H1 (cell line): ENCODE measurements around the gene CHPF2. TPM values are rescaled to one million over a fixed set of nuclear protein-coding genes. Genes with fewer than 3 reads are reported as not detected.

ENCODE experiments used
- CTCF ChIA-PET: fragments of 300-600 bp; sonication (Branson Sonifier 250); formaldehyde crosslinking; loops from one replicate; lab custom pipeline; 2021; ENCODE audit not compliant: partially characterized antibody; lab: Charles Lee
- POLR2A ChIA-PET: fragments of 300-600 bp; sonication (Branson Sonifier 250); formaldehyde crosslinking; loops from one replicate; lab custom pipeline; 2021; ENCODE audit warnings: inconsistent platforms; ENCODE audit not compliant: partially characterized antibody; lab: Charles Lee
- DNase-seq, 2 experiments: peaks; one replicate each; pipeline versions ENCODE4 v3.0.0 to v3.0.0-alpha.2; 2010 to 2022; ENCODE audit warnings: low spot score in 2 of 2, low read depth in 1 of 2, mixed read lengths in 1 of 2
- FAIRE-seq: peaks from 2 replicates; lab custom pipeline; 2011; peaks lifted over from hg19 to GRCh38; lab: Jason Lieb, UNC
- H2AFZ ChIP-seq: 2 replicates; pipeline ENCODE4 v1.8.1; 2012; ENCODE audit warnings: low read length, inconsistent platforms
- H2AK5ac ChIP-seq: 2 replicates; pipeline ENCODE4 v1.6.1; 2013; ENCODE audit warnings: low read depth, low read length
- H2BK120ac ChIP-seq: replicated peaks from 2 replicates; pipeline ENCODE3; 2013; ENCODE audit warnings: low read depth, low read length, inconsistent platforms
- H2BK12ac ChIP-seq: 2 replicates; pipeline ENCODE4 v1.6.1; 2013; ENCODE audit warnings: low read depth, low read length
- H2BK15ac ChIP-seq: 2 replicates; pipeline ENCODE4 v1.6.1; 2013; ENCODE audit warnings: low read length
- H2BK20ac ChIP-seq: 2 replicates; pipeline ENCODE4 v1.6.1; 2013; ENCODE audit warnings: low read length
- H2BK5ac ChIP-seq: 2 replicates; pipeline ENCODE4 v1.6.1; 2013; ENCODE audit warnings: low read depth, low read length
- H3K14ac ChIP-seq: 2 replicates; pipeline ENCODE4 v1.6.1; 2013; ENCODE audit warnings: inconsistent platforms; ENCODE audit not compliant: insufficient read length
- H3K18ac ChIP-seq: 2 replicates; pipeline ENCODE4 v1.6.1; 2013; ENCODE audit warnings: low read length; ENCODE audit errors: extremely low read depth
- H3K23ac ChIP-seq: 2 replicates; pipeline ENCODE4 v1.6.1; 2013; ENCODE audit warnings: inconsistent platforms; ENCODE audit not compliant: insufficient read length
- H3K23me2 ChIP-seq: 2 replicates; pipeline ENCODE4 v1.6.1; 2013; ENCODE audit warnings: low read depth, low read length
- H3K27ac ChIP-seq: 2 replicates; pipeline ENCODE4 v1.6.1; 2011; ENCODE audit warnings: low read depth, low read length, inconsistent platforms
- H3K27me3 ChIP-seq, 4 experiments: replicated peaks in 1 of 4; 1 replicate in 1 of 4; 2 replicates in 3 of 4; pipeline versions ENCODE4 v1.6.1 to v1.8.1; 2011 to 2013; ENCODE audit warnings: low read length in 3 of 4, mild to moderate bottlenecking in 3 of 4, inconsistent platforms in 2 of 4, mixed read lengths in 2 of 4, moderate library complexity in 1 of 4; ENCODE audit not compliant: control insufficient read depth in 3 of 4, insufficient read depth in 3 of 4; ENCODE audit errors: extremely low read depth in 1 of 4
- H3K36me3 ChIP-seq, 4 experiments: 2 replicates each; pipeline versions ENCODE4 v1.6.1 to v1.8.1; 2011 to 2013; ENCODE audit warnings: mild to moderate bottlenecking in 4 of 4, low read length in 3 of 4, moderate library complexity in 2 of 4, control low read depth in 1 of 4, inconsistent platforms in 1 of 4; ENCODE audit not compliant: insufficient read depth in 4 of 4, control insufficient read depth in 2 of 4
- H3K4ac ChIP-seq: replicated peaks from 2 replicates; pipeline ENCODE3; 2013; ENCODE audit warnings: low read length, low read depth, mixed read lengths, inconsistent platforms; ENCODE audit not compliant: insufficient read length
- H3K4me1 ChIP-seq, 4 experiments: replicated peaks in 1 of 4; 1 replicate in 1 of 4; 2 replicates in 3 of 4; pipeline versions ENCODE4 v1.6.1 to v1.8.1; 2011 to 2013; ENCODE audit warnings: low read length in 3 of 4, inconsistent platforms in 2 of 4, mixed read lengths in 1 of 4; ENCODE audit not compliant: insufficient read depth in 4 of 4, control insufficient read depth in 3 of 4
- H3K4me2 ChIP-seq, 2 experiments: 2 replicates each; pipeline versions ENCODE4 v1.6.1 to v1.8.1; 2011 to 2013; ENCODE audit warnings: low read depth in 2 of 2, low read length in 2 of 2, control low read depth in 1 of 2, inconsistent platforms in 1 of 2, mild to moderate bottlenecking in 1 of 2; ENCODE audit not compliant: insufficient read depth in 1 of 2
- H3K4me3 ChIP-seq, 4 experiments: fragments of 200-600, 300-600 bp in 1 of 4; sonication (generic), shearing (Covaris generic), sonication (Bioruptor Twin) in 1 of 4; 2 replicates each; pipeline versions ENCODE4 v1.5.1 to v1.8.1; 2011 to 2016; ENCODE audit warnings: low read length in 4 of 4, low read depth in 3 of 4, control low read depth in 2 of 4, inconsistent platforms in 2 of 4, mild to moderate bottlenecking in 2 of 4, mixed read lengths in 1 of 4, moderate library complexity in 1 of 4; ENCODE audit not compliant: insufficient read depth in 2 of 4; ENCODE audit errors: extremely low read depth in 1 of 4
- H3K56ac ChIP-seq: replicated peaks from 2 replicates; pipeline ENCODE3; 2013; ENCODE audit warnings: low read depth, mild to moderate bottlenecking, mixed read lengths, low read length, inconsistent platforms; ENCODE audit not compliant: insufficient read length
- H3K79me1 ChIP-seq: 2 replicates; pipeline ENCODE4 v1.6.1; 2013; ENCODE audit warnings: low read depth, low read length, control low read depth
- H3K79me2 ChIP-seq, 2 experiments: 2 replicates each; pipeline versions ENCODE4 v1.6.1 to v1.8.1; 2012 to 2013; ENCODE audit warnings: low read length in 2 of 2, mild to moderate bottlenecking in 2 of 2, inconsistent platforms in 1 of 2; ENCODE audit not compliant: insufficient read depth in 2 of 2, control insufficient read depth in 1 of 2
- H3K9ac ChIP-seq, 4 experiments: replicated peaks in 1 of 4; 1 replicate in 1 of 4; 2 replicates in 3 of 4; pipeline versions ENCODE4 v1.6.1 to v1.8.1; 2011 to 2013; ENCODE audit warnings: low read depth in 3 of 4, low read length in 3 of 4, control low read depth in 2 of 4, mild to moderate bottlenecking in 2 of 4, moderate library complexity in 2 of 4, inconsistent platforms in 1 of 4; ENCODE audit errors: extremely low read depth in 1 of 4
- H3K9me3 ChIP-seq, 2 experiments: 2 replicates each; pipeline versions ENCODE4 v1.6.1 to v1.8.1; 2012 to 2013; ENCODE audit warnings: mild to moderate bottlenecking in 2 of 2, moderate library complexity in 2 of 2, control low read depth in 1 of 2, inconsistent platforms in 1 of 2, low read depth in 1 of 2, low read length in 1 of 2, mixed read lengths in 1 of 2; ENCODE audit not compliant: insufficient read depth in 2 of 2
- H4K20me1 ChIP-seq, 2 experiments: replicated peaks in 1 of 2; 2 replicates each; pipeline versions ENCODE3 to v1.8.1; 2011 to 2013; ENCODE audit warnings: inconsistent platforms in 2 of 2, low read length in 2 of 2, mild to moderate bottlenecking in 1 of 2; ENCODE audit not compliant: insufficient read depth in 2 of 2, control insufficient read depth in 1 of 2
- H4K5ac ChIP-seq: 2 replicates; pipeline ENCODE4 v1.6.1; 2013; ENCODE audit warnings: low read length, low read depth, mixed read lengths, inconsistent platforms; ENCODE audit not compliant: insufficient read length
- H4K8ac ChIP-seq: 2 replicates; pipeline ENCODE4 v1.8.0; 2013; ENCODE audit warnings: mild to moderate bottlenecking, moderate library complexity, low read length, inconsistent platforms; ENCODE audit not compliant: insufficient read depth; ENCODE audit errors: extremely low read depth
- H4K91ac ChIP-seq: replicated peaks from 2 replicates; pipeline ENCODE3; 2013; ENCODE audit warnings: low read length, mixed read lengths, inconsistent platforms; ENCODE audit not compliant: insufficient read length
- ASH2L ChIP-seq: fragments of 200-600, 300-600 bp; sonication (generic); IDR thresholded peaks from one replicate; pipeline ENCODE4 v1.7.1; 2017; ENCODE audit warnings: low read length
- BRCA1 ChIP-seq: IDR thresholded peaks from 2 replicates; pipeline ENCODE4 v1.6.1; 2012; ENCODE audit warnings: low read depth, low read length, improper control_type of control experiment
- CBX5 ChIP-seq: fragments of 300-800, 300-1000 bp; sonication (generic); IDR thresholded peaks from 2 replicates; pipeline ENCODE4 v1.7.1; 2016; ENCODE audit warnings: antibody characterized with exemption, low read length, low read depth
- EZH2 ChIP-seq: fragments of 200-600 bp; sonication (generic); IDR thresholded peaks from 2 replicates; pipeline ENCODE4 v1.7.1; 2012; ENCODE audit warnings: low read depth, mild to moderate bottlenecking, moderate library complexity, low read length, inconsistent platforms; ENCODE audit not compliant: severe bottlenecking
- HDAC2 ChIP-seq, 2 experiments: fragments of 300-600 bp in 1 of 2; sonication (generic) in 1 of 2; IDR thresholded peaks; 2 replicates each; pipeline ENCODE4 v1.6.1; 2011 to 2012; ENCODE audit warnings: low read depth in 2 of 2, low read length in 2 of 2, mild to moderate bottlenecking in 2 of 2, moderate library complexity in 2 of 2, borderline replicate concordance in 1 of 2, inconsistent platforms in 1 of 2
- KDM1A ChIP-seq: fragments of 200-600, 300-600 bp; sonication (generic); IDR thresholded peaks from 2 replicates; pipeline ENCODE4 v1.7.1; 2016; ENCODE audit warnings: mild to moderate bottlenecking, low read length, borderline replicate concordance
- KDM4A ChIP-seq: IDR thresholded peaks from one replicate; pipeline ENCODE4 v1.7.1; 2012; ENCODE audit warnings: low read depth, mild to moderate bottlenecking, moderate library complexity, low read length, inconsistent platforms; ENCODE audit not compliant: severe bottlenecking
- RAD21 ChIP-seq, 2 experiments: IDR thresholded peaks in 1 of 2; conservative IDR thresholded peaks in 1 of 2; 2 replicates each; pipeline ENCODE4 v1.6.1; 2011; ENCODE audit warnings: low read depth in 2 of 2, low read length in 2 of 2, improper control_type of control experiment in 1 of 2, inconsistent platforms in 1 of 2, mild to moderate bottlenecking in 1 of 2, moderate library complexity in 1 of 2
- RNF2 ChIP-seq: fragments of 200-900, 300-1000 bp; sonication (generic); IDR thresholded peaks from 2 replicates; pipeline ENCODE4 v1.7.1; 2016; ENCODE audit warnings: borderline replicate concordance, low read depth, mild to moderate bottlenecking, antibody characterized with exemption, low read length; ENCODE audit not compliant: poor library complexity, severe bottlenecking; ENCODE audit errors: missing control alignments
- SP1 ChIP-seq: IDR thresholded peaks from 2 replicates; pipeline ENCODE4 v1.6.1; 2011; ENCODE audit warnings: low read depth, low read length
- ZNF274 ChIP-seq: IDR thresholded peaks from 2 replicates; pipeline ENCODE4 v1.7.0; 2012; ENCODE audit warnings: low read length, borderline replicate concordance; ENCODE audit errors: extremely low read depth
- WGBS, 2 experiments: shearing (Covaris generic) in 1 of 2; methylation state at CpG; one replicate each; pipeline versions ENCODE4 v1.1.6 to v1.1.7; 2013 to 2015; ENCODE audit warnings: low lambda C conversion rate in 2 of 2, mixed read lengths in 2 of 2, inconsistent platforms in 1 of 2, low coverage in 1 of 2, missing lambda C conversion rate in 1 of 2; ENCODE audit not compliant: insufficient replicate concordance in 2 of 2, insufficient coverage in 1 of 2, insufficient read length in 1 of 2; ENCODE audit errors: extremely low coverage in 1 of 2, missing lambda C conversion rate in 1 of 2; 5-methylcytosine and 5-hydroxymethylcytosine counted together
- polyA plus RNA-seq, 7 experiments: library from polyadenylated mRNA; depleted of rRNA in 3 of 7; stranded (reverse) in 5 of 7; unstranded in 2 of 7; fragments of >200 nt in 5 of 7; fragments of 200-250 nt in 2 of 7; gene quantifications; 1 replicate in 5 of 7; 2 replicates in 1 of 7; 4 replicates in 1 of 7; pipeline versions ENCODE4 v1.2.1 to v1.2.3, GENCODE V29; 2011 to 2013; ENCODE audit warnings: missing spikeins in 2 of 7, mixed read lengths in 2 of 7
- total RNA-seq: library from RNA; stranded (reverse); fragmentation: NEBNext Ultra II Directional; extraction: Animal tissue kit (Norgen Biotek cat#: 25700); gene quantifications from 2 replicates; pipeline ENCODE4 v1.2.1, GENCODE V29; 2021

Gene CHPF2
- total and polyA plus RNA-seq, 2 of the 8 experiments (the other 6 are each of a cell fraction or from before 2014, with no cell fraction given) = 14.4 to 20.6 TPM

- no peak overlapping the region for H3K18ac ChIP-seq
- H3K27me3 ChIP-seq = no peaks in the 10 kb centered on the region
- no peak overlapping the region for H4K5ac ChIP-seq
- no peak overlapping the region for H3K14ac ChIP-seq
- H4K91ac ChIP-seq = no peak overlapping the region
- ChIA-PET CTCF (interaction anchor here (0.9 kb wide), 1 partner anchor 11 kb away, joined by 3 read pairs; no protein-coding TSS in a partner anchor), POLR2A (interaction anchor here (1.1 kb wide), 1 partner anchor 10 kb away, joined by 3 read pairs; no protein-coding TSS in a partner anchor)
- H3K79me1 ChIP-seq = no peaks in the 10 kb centered on the region
- no peak overlapping the region for H4K8ac ChIP-seq
- H2AFZ ChIP-seq = no peak overlapping the region
- H3K4ac ChIP-seq = no peak overlapping the region
- no peak overlapping the region for H2BK20ac ChIP-seq
- no peak overlapping the region for H2AK5ac ChIP-seq
- no peak overlapping the region for H3K23ac ChIP-seq
- H3K36me3 ChIP-seq = no peaks in the 10 kb centered on the region
- H3K23me2 ChIP-seq = no peaks in the 10 kb centered on the region
- no peaks in the 10 kb centered on the region for H3K9me3 ChIP-seq
- no peak for DNase-seq
- H3K4me3 ChIP-seq = no peak overlapping the region
- no peak overlapping the region for H3K56ac ChIP-seq
- no peak overlapping the region for H2BK15ac ChIP-seq
- H3K9ac ChIP-seq = no peak overlapping the region
- WGBS, 2 experiments = 86% methylated on average over 4 of the region's 4 CpGs; no CpG with 5 or more reads in 1 of the 2 experiments
- no peaks in the 10 kb centered on the region for H3K79me2 ChIP-seq
- H2BK5ac ChIP-seq = no peak overlapping the region
- H2BK120ac ChIP-seq = no peak overlapping the region
- no peaks in the 10 kb centered on the region for H4K20me1 ChIP-seq
- no peak overlapping the region for H2BK12ac ChIP-seq
- no peaks in the 10 kb centered on the region for H3K4me1 ChIP-seq
- H3K4me2 ChIP-seq = no peak overlapping the region
- no peak overlapping the region for H3K27ac ChIP-seq
- no peak for FAIRE-seq
- TF ChIP-seq SP1 (no peak), ZNF274 (no peak), KDM1A (no peak), HDAC2 (IDR thresholded peaks at IDR 0.05; ENCODE audit: borderline replicate concordance in 1 of 2, low read depth in 2 of 2, low read length in 2 of 2) (no peak), EZH2 (no peak), BRCA1 (no peak), RNF2 (no peak), RAD21 (IDR thresholded peaks at IDR 0.05 in 1 of 2, conservative IDR thresholded peaks at IDR 0.05 in 1 of 2; ENCODE audit: low read depth in 2 of 2, low read length in 2 of 2) (no peak), ASH2L (no peak), CBX5 (no peak), KDM4A (no peak)
Measured at GRCh38 chr7:151189038-151189437, 43.2 kb upstream of the CHPF2 start.
